ENCODE measurements around the gene PIAS4. TPM values are rescaled to one million over a fixed set of nuclear protein-coding genes. Genes with fewer than 3 reads are reported as not detected.

PIAS4 gene
- total and polyA plus RNA-seq, 9 of the 15 experiments (the other 6 are each of a cell fraction or from before 2014, with no cell fraction given): 0.27 to 34.9 (median 14.4) TPM

DNA sequence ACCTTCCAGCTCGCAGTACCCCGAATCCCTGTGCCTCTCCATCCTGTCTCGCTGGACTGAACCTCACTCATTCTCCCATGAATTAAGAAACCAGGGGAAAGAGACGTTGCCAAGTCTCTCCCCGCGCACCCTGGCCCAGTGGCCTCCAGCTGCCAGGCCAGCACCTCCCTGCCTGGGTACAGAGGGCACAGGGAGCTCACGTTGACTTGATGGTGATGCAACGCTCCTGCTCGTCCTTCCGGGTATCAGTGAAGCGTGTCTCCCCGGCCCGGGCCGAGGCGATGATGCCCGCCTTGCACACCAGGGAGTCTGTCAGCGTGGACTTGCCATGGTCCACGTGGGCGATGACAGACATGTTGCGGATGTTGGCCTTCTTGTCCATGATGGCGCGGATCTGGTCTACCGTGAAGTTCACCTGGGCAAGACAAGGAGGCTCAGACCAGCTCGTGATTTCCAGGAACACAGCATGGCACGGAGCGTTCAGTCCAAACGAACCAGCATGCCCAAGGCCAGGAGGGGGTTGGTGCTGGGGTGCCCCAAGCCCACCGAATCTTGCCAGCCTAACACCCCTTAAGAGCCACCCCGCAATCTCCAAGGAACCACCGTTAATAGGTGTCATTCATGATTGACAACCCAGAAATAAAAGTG lies 23.5 kb upstream of the PIAS4 start (continued):
- TF ChIP-seq AFF4 (CRISPR knock-in tag; IDR thresholded peaks at IDR 0.05): 0 out of 2 replicates have a peak, but pooled peaks have one; percentile 50
- no peak for TF ChIP-seq ZNF589 (CRISPR knock-in tag; IDR thresholded peaks at IDR 0.05; ENCODE audit: low read depth)
- no peak for TF ChIP-seq ZNF780A (CRISPR knock-in tag; IDR thresholded peaks at IDR 0.05)
- no peak for TF ChIP-seq ETS2 (tag; IDR thresholded peaks at IDR 0.05; ENCODE audit: borderline replicate concordance, poor library complexity, severe bottlenecking)
- TF ChIP-seq CEBPG (CRISPR knock-in tag; IDR thresholded peaks at IDR 0.05): peak; percentile 80
- TF ChIP-seq CEBPG (tag; conservative IDR thresholded peaks at IDR 0.05 in 1 of 2, IDR thresholded peaks at IDR 0.05 in 1 of 2): peak; percentile 19 to 49; a peak in 1 of 4 replicates
- no peak for TF ChIP-seq ELF1 (tag; IDR thresholded peaks at IDR 0.05)
- TF ChIP-seq CXXC5 (CRISPR knock-in tag; IDR thresholded peaks at IDR 0.05): no peak
- TF ChIP-seq ZNF143 (CRISPR knock-in tag; IDR thresholded peaks at IDR 0.05): 0 out of 2 replicates have a peak, but pooled peaks have one; percentile 30
- TF ChIP-seq ZSCAN29 (IDR thresholded peaks at IDR 0.05): no peak
- TF ChIP-seq TCF7 (IDR thresholded peaks at IDR 0.05; ENCODE audit: borderline replicate concordance): no peak
- no peak for TF ChIP-seq GABPA (tag; conservative IDR thresholded peaks at IDR 0.05; ENCODE audit: low read depth)
- peak; percentile 82 for TF ChIP-seq RBM22 (IDR thresholded peaks at IDR 0.05; ENCODE audit: low read depth, low read length, poor library complexity, severe bottlenecking)
- TF ChIP-seq, protein P1, sequence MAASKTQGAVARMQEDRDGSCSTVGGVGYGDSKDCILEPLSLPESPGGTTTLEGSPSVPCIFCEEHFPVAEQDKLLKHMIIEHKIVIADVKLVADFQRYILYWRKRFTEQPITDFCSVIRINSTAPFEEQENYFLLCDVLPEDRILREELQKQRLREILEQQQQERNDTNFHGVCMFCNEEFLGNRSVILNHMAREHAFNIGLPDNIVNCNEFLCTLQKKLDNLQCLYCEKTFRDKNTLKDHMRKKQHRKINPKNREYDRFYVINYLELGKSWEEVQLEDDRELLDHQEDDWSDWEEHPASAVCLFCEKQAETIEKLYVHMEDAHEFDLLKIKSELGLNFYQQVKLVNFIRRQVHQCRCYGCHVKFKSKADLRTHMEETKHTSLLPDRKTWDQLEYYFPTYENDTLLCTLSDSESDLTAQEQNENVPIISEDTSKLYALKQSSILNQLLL (CRISPR knock-in tag; IDR thresholded peaks at IDR 0.05; ENCODE audit: borderline replicate concordance): no peak
- TF ChIP-seq MIER1 (IDR thresholded peaks at IDR 0.05; ENCODE audit: low read depth): no peak
- TF ChIP-seq TFAP4 (CRISPR knock-in tag; IDR thresholded peaks at IDR 0.05; ENCODE audit: borderline replicate concordance): peak; percentile 47; the same call in 1 of the 2 replicates
- TF ChIP-seq SRSF1 (IDR thresholded peaks at IDR 0.05; ENCODE audit: low read depth, low read length): no peak
- no peak for TF ChIP-seq NBN (IDR thresholded peaks at IDR 0.05; ENCODE audit: low read depth)
- TF ChIP-seq, protein P2, sequence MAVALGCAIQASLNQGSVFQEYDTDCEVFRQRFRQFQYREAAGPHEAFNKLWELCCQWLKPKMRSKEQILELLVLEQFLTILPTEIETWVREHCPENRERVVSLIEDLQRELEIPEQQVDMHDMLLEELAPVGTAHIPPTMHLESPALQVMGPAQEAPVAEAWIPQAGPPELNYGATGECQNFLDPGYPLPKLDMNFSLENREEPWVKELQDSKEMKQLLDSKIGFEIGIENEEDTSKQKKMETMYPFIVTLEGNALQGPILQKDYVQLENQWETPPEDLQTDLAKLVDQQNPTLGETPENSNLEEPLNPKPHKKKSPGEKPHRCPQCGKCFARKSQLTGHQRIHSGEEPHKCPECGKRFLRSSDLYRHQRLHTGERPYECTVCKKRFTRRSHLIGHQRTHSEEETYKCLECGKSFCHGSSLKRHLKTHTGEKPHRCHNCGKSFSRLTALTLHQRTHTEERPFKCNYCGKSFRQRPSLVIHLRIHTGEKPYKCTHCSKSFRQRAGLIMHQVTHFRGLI (CRISPR knock-in tag; IDR thresholded peaks at IDR 0.05): no peak
- TF ChIP-seq MTA3 (IDR thresholded peaks at IDR 0.05; ENCODE audit: borderline replicate concordance): no peak
- TF ChIP-seq ELF2 (CRISPR knock-in tag; IDR thresholded peaks at IDR 0.05): 0 out of 2 replicates have a peak, but pooled peaks have one; percentile 46
